BE2C (cell line): ENCODE measurements around the gene ZDHHC18.

Experiments used
- DNase-seq: peaks from one replicate; pipeline ENCODE4 v3.0.0-alpha.2; 2020
- H3K27me3 ChIP-seq: fragments of 250-450 bp; sonication (Bioruptor Pico); 2 replicates; pipeline ENCODE4 v1.5.1; 2020; ENCODE audit warnings: mild to moderate bottlenecking
- H3K36me3 ChIP-seq: fragments of 250-450 bp; sonication (Bioruptor Pico); 2 replicates; pipeline ENCODE4 v1.5.1; 2020; ENCODE audit warnings: mild to moderate bottlenecking
- H3K4me1 ChIP-seq: fragments of 250-450 bp; sonication (Bioruptor Pico); 2 replicates; pipeline ENCODE4 v1.5.1; 2020
- H3K4me3 ChIP-seq: 2 replicates; pipeline ENCODE4 v1.5.1; 2011; ENCODE audit warnings: low read depth, low read length
- H3K9me3 ChIP-seq: fragments of 250-450 bp; sonication (Bioruptor Pico); 2 replicates; pipeline ENCODE4 v1.5.1; 2020
- CTCF ChIP-seq: IDR thresholded peaks from 2 replicates; pipeline ENCODE4 v1.5.1; 2012; ENCODE audit warnings: mild to moderate bottlenecking, low read depth, low read length

ZDHHC18 gene

DNA sequence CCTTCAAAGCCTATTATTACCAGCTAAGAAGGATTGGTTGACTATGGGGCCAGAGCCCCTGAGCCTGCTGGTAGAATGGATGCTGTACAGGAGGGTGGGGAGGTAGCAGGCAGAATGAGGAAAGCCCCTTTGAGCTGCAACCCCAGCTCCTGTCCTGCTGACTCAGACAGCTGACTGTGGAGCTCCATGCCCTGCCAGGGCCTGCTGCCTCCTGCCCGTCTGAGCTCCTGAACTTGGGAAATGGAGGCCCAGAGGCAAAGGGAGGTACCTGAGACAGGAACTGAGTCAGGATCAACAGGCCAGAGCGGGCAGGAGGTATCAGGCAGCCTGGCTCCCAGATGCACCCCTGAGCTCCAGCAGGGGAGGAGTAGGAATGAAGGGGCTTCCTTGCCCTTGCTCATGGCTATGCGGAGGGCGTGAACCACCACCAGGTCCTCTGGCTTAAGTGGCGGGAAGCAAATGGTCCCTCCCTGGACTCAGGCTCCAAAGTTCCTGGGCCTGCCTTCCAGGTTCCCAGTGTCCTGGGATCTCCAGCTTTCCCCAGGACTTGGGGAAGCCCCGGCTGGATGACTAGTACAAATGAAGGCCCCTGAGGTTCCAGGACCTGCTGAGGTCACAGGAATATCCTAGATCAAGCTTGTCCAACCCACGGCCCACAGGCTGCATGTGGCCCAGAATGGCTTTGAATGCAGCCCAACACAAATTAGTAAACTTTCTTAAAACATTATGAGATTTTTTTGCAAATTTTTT lies 32.6 kb downstream of the ZDHHC18 start:
- Histone ChIP-seq H3K27me3 (no peaks in the 10 kb centered on the region), H3K36me3 (no peaks in the 10 kb centered on the region), H3K9me3 (no peaks in the 10 kb centered on the region), H3K4me3 (no peak overlapping the region), H3K4me1 (no peaks in the 10 kb centered on the region; the same call in 1 of the 2 replicates)
- no peak for DNase-seq
- TF ChIP-seq CTCF = no peak

- Histone ChIP-seq H3K4me1 (no peaks in the 10 kb centered on the region; the same call in 1 of the 2 replicates), H3K9me3 (no peaks in the 10 kb centered on the region; the same call in 1 of the 2 replicates), H3K36me3 (no peaks in the 10 kb centered on the region), H3K4me3 (no peak overlapping the region), H3K27me3 (no peaks in the 10 kb centered on the region)
- TF ChIP-seq CTCF = no peak
- DNase-seq = no peak
These were observed 34.8 kb downstream of the ZDHHC18 start for GRCh38 chr1:26861286-26861701.

DNA sequence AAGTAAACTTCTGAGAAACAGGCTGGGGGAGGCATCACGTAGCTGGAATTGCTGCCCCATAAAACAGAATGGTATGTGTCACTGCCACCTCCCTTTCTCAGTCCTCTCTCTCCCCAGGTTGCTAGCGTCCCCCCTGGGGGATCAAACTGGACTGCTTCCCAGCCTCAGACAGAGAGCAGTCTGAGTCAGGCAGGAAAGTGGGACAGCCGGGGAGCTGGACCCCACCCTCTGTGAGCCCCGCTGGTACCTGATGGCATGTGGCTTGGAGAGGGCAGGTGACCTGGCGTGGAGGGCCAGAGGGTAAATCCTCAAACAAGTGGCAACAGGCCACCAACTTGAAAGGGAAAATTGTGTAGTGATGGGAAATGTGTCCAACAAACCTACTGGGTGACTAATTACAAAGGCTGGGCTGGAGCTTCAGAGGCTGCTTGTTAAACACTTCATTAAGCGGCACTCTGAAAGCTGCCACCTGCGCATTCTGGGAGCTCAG lies 35.4 kb downstream of the ZDHHC18 start:
- no peak for TF ChIP-seq CTCF
- DNase-seq = no peak
- no peak overlapping the region for H3K4me3 ChIP-seq
- H3K9me3 ChIP-seq = no peaks in the 10 kb centered on the region; the same call in 1 of the 2 replicates
- H3K27me3 ChIP-seq = no peaks in the 10 kb centered on the region
- no peaks in the 10 kb centered on the region for H3K36me3 ChIP-seq
- no peaks in the 10 kb centered on the region; the same call in 1 of the 2 replicates for H3K4me1 ChIP-seq

- H3K9me3 ChIP-seq = no peaks in the 10 kb centered on the region; the same call in 1 of the 2 replicates
- DNase-seq = no peak
- TF ChIP-seq CTCF = peak; percentile 16; the same call in 1 of the 2 replicates
- no peaks in the 10 kb centered on the region for H3K27me3 ChIP-seq
- no peak within 1 kb of the TSS for H3K4me3 ChIP-seq
- no peaks in the 10 kb centered on the region for H3K36me3 ChIP-seq
- H3K4me1 ChIP-seq = no peaks in the 10 kb centered on the region; the same call in 1 of the 2 replicates
These were observed 36.5 kb downstream of the ZDHHC18 start, which contains the start of gene SFN for GRCh38 chr1:26862781-26863684. Gene SFN (plus strand): TSS chr1:26863149. CDS start chr1:26863213, 64 bp downstream.

DNA sequence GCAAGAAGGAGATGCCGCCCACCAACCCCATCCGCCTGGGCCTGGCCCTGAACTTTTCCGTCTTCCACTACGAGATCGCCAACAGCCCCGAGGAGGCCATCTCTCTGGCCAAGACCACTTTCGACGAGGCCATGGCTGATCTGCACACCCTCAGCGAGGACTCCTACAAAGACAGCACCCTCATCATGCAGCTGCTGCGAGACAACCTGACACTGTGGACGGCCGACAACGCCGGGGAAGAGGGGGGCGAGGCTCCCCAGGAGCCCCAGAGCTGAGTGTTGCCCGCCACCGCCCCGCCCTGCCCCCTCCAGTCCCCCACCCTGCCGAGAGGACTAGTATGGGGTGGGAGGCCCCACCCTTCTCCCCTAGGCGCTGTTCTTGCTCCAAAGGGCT lies 37.2 kb downstream of the ZDHHC18 start:
- Histone ChIP-seq H3K4me3 (no peak overlapping the region), H3K36me3 (no peaks in the 10 kb centered on the region), H3K27me3 (no peaks in the 10 kb centered on the region), H3K9me3 (no peaks in the 10 kb centered on the region; the same call in 1 of the 2 replicates), H3K4me1 (no peaks in the 10 kb centered on the region; the same call in 1 of the 2 replicates)
- TF ChIP-seq CTCF = no peak
- DNase-seq = no peak
